ENCODE data around the gene PTRH1. TPM values are rescaled to one million over a fixed set of nuclear protein-coding genes. Genes with fewer than 3 reads are reported as not detected.

PTRH1 gene
- total RNA-seq, 4 donors from 2014 or later, result 16.9 to 38.6 (median 26.3) TPM

- H3K27ac ChIP-seq, result no peak overlapping the region
- no peak for TF ChIP-seq POLR2A (IDR thresholded peaks at IDR 0.05)
- TF ChIP-seq CTCF (IDR thresholded peaks at IDR 0.05 in 4 of 5, conservative IDR thresholded peaks at IDR 0.05 in 1 of 5), result no peak
- in situ Hi-C loops (cut with MboI; ENCODE audit: low sequenced_read_pairs in 4 of 4), result loop anchor here (5.0 to 10.0 kb wide), 6 partner anchors 52 to 228 kb away; partner anchors contain the start of gene CDK9 (in 1 of the 4)
- intact Hi-C loops (cut with DNase I; ENCODE audit: low total_unique reads), result no loop called here
- no peaks in the 10 kb centered on the region for H3K9me3 ChIP-seq
- H3K36me3 ChIP-seq, result peaks cover 0 to 18% of the 10 kb centered on the region in 2 donors
- ATAC-seq (no peak), DNase-seq (no peak)
- H3K4me1 ChIP-seq, result peaks cover 14 to 18% of the 10 kb centered on the region in 2 donors
- no peaks in the 10 kb centered on the region for H3K27me3 ChIP-seq
- no peak overlapping the region for H3K4me3 ChIP-seq
Measured at GRCh38 chr9:127732444-127732843, 17.0 kb upstream of the PTRH1 start.

GRCh38 chr9:127731938-127732337 lies 16.5 kb upstream of the PTRH1 start:
- TF ChIP-seq POLR2A (IDR thresholded peaks at IDR 0.05), result no peak
- TF ChIP-seq CTCF (IDR thresholded peaks at IDR 0.05 in 4 of 5, conservative IDR thresholded peaks at IDR 0.05 in 1 of 5), result no peak
- H3K4me3 ChIP-seq, result no peak overlapping the region
- H3K27ac ChIP-seq, result no peak overlapping the region
- H3K4me1 ChIP-seq, result peaks cover 14 to 15% of the 10 kb centered on the region in 2 donors
- H3K36me3 ChIP-seq, result peaks cover 0 to 18% of the 10 kb centered on the region in 2 donors
- no peaks in the 10 kb centered on the region for H3K27me3 ChIP-seq
- intact Hi-C loops (cut with DNase I; ENCODE audit: low total_unique reads) (no loop called here), in situ Hi-C loops (cut with MboI; ENCODE audit: low sequenced_read_pairs in 4 of 4) (loop anchor here (5.0 to 10.0 kb wide), 6 partner anchors 53 to 227 kb away; partner anchors contain the start of gene CDK9 (in 1 of the 4))
- no peaks in the 10 kb centered on the region for H3K9me3 ChIP-seq
- no peak for ATAC-seq
- no peak for DNase-seq

GRCh38 chr9:127730799-127731410 lies 15.4 kb upstream of the PTRH1 start:
- Histone ChIP-seq H3K27me3 (no peaks in the 10 kb centered on the region), H3K27ac (no peak overlapping the region), H3K9me3 (no peaks in the 10 kb centered on the region), H3K36me3 (peaks cover 0 to 18% of the 10 kb centered on the region in 2 donors), H3K4me3 (no peak overlapping the region), H3K4me1 (peaks cover 12 to 13% of the 10 kb centered on the region in 2 donors)
- in situ Hi-C loops (cut with MboI; ENCODE audit: low sequenced_read_pairs in 4 of 4) (loop anchor here (5.0 to 10.0 kb wide), 6 partner anchors 54 to 226 kb away; partner anchors contain the start of gene CDK9 (in 1 of the 4)), intact Hi-C loops (cut with DNase I; ENCODE audit: low total_unique reads) (no loop called here)
- DNase-seq, result no peak
- no peak for ATAC-seq
- no peak for TF ChIP-seq POLR2A (IDR thresholded peaks at IDR 0.05)
- no peak for TF ChIP-seq CTCF (IDR thresholded peaks at IDR 0.05 in 4 of 5, conservative IDR thresholded peaks at IDR 0.05 in 1 of 5)

GRCh38 chr9:127730262-127730661 lies 14.8 kb upstream of the PTRH1 start:
- H3K9me3 ChIP-seq, result no peaks in the 10 kb centered on the region
- intact Hi-C loops (cut with DNase I; ENCODE audit: low total_unique reads) (no loop called here), in situ Hi-C loops (cut with MboI; ENCODE audit: low sequenced_read_pairs in 4 of 4) (loop anchor here (5.0 to 10.0 kb wide), 6 partner anchors 55 to 225 kb away; partner anchors contain the start of gene CDK9 (in 1 of the 4))

More at GRCh38 chr9:127730262-127730661, 14.8 kb upstream of the PTRH1 start:
- no peak overlapping the region for H3K4me3 ChIP-seq
- no peak overlapping the region for H3K27ac ChIP-seq
- peaks cover 0 to 18% of the 10 kb centered on the region in 2 donors for H3K36me3 ChIP-seq
- ATAC-seq, result no peak
- H3K27me3 ChIP-seq, result no peaks in the 10 kb centered on the region
- peaks cover 6 to 7% of the 10 kb centered on the region in 2 donors for H3K4me1 ChIP-seq
- no peak for DNase-seq
- TF ChIP-seq CTCF (IDR thresholded peaks at IDR 0.05 in 4 of 5, conservative IDR thresholded peaks at IDR 0.05 in 1 of 5) (no peak), POLR2A (IDR thresholded peaks at IDR 0.05) (no peak)
